SK-N-MC (cell line): ENCODE data around the gene SORBS1.

Source experiments
- EZH2 ChIP-seq: fragments of 200-600 bp; sonication (generic); IDR thresholded peaks from one replicate; pipeline ENCODE4 v1.6.1; 2017; ENCODE audit warnings: antibody characterized with exemption
- FOXP2 ChIP-seq: optimal IDR thresholded peaks from 2 replicates; pipeline ENCODE3; 2011; ENCODE audit warnings: mild to moderate bottlenecking, moderate library complexity; ENCODE audit not compliant: insufficient read depth; ENCODE audit errors: extremely low read length, control extremely low read depth
- POLR2AphosphoS5 ChIP-seq: IDR thresholded peaks from 2 replicates; pipeline ENCODE4 v1.6.1; 2012; ENCODE audit warnings: mild to moderate bottlenecking, low read depth, low read length, borderline replicate concordance

GRCh38 chr10:95579835-95580535, 18.8 kb upstream of the SORBS1 start:
- TF ChIP-seq EZH2 (no peak), POLR2AphosphoS5 (no peak), FOXP2 (no peak)
